Astrocyte of the spinal cord (primary cell): ENCODE results near the gene ZNF567.

Experiments used
- DNase-seq: peaks from one replicate; pipeline ENCODE4 v3.0.0; 2011; ENCODE audit warnings: low read depth, low spot score
- H3K4me3 ChIP-seq: 2 replicates; pipeline ENCODE4 v1.5.1; 2011; ENCODE audit warnings: low read depth, mild to moderate bottlenecking, low read length, moderate library complexity
- in situ Hi-C: cut with HindIII; loops from 2 replicates; pipeline ENCODE4 v1.10.0; 2017; ENCODE audit warnings: low sequenced_read_pairs
- TF ChIP-seq, protein P1 (sequence below): IDR thresholded peaks from 2 replicates; pipeline ENCODE4 v1.5.1; 2012; ENCODE audit warnings: low read depth, mild to moderate bottlenecking, low read length, inconsistent platforms

ZNF567 gene

DNA sequence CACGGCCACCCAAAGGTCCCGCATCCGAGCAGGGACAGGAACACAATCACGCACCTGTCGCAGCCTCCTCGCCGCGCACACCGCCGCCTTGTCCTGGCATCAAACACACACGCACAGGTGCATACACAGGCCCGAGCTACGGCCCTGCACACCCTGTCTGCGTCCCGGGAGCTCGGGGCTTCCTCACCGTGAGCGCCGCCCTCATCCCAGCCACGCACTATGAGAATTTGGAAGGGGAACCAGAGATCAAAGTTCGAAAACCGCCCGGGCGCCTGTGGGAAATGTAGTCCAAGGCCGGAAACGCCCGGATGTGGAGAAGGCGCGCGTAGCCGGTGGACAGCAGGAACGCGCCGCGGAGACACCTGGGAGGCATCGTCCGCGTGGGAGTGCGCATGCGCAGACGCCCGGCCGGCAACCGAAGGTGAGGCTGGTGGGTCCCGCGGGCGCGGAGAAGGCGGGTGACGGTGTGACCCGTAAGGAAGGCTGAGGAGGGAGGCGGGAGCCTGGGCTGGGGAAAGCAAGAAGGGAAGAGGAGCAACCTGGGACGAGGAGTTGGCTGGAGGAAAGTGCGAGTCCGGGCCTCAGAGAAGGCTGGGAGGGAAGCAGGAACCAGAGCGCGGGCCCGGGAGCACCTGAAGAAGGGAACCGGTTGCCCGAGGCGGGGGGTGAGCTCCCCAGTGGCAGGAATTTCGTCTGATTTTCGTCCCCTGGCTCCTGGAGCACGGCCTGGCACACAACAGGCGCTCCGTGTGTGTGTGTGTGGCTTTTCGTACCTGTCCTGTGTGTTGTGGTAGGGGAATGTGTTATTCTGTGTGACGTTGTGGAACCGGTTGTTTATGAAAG is at the start of gene ZNF567:
ZNF567 (plus strand) TSS at position 399 of the 843 bp plus-strand sequence. CDS start 7,256 bp downstream, outside the sequence.
- in situ Hi-C loops: no loop called here
- H3K4me3 ChIP-seq: peak within 1 kb of the TSS; percentile 98

DNA sequence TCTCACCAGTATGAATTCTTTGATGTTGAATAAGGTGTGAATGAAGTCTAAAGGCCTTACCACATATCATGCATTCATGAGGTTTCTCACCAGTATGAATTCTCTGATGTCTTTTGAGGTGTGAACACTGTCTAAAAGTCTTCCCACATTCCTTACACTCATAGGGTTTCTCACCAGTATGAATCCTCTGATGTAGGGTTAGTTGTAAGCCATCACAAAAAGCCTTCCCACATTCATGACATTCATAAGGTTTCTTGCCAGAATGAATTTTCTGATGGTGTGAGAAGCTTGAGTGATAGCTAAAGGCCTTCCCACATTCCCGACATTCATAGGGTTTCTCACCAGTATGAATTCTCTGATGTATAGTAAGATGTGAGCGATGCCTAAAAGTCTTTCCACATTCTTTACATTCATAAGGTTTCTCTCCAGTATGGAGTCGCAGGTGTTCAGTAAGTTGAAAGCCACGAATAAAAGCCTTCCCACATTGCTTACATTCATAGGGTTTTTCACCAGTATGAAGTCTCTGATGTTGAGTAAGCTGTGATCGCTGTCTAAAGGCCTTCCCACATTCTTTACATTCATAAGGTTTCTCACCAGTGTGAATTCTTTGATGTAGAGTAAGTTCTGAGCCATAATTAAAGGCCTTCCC is 48.4 kb upstream of the ZNF567 start:
- in situ Hi-C loops: no loop called here
- no peak overlapping the region for H3K4me3 ChIP-seq
- TF ChIP-seq, protein P1, sequence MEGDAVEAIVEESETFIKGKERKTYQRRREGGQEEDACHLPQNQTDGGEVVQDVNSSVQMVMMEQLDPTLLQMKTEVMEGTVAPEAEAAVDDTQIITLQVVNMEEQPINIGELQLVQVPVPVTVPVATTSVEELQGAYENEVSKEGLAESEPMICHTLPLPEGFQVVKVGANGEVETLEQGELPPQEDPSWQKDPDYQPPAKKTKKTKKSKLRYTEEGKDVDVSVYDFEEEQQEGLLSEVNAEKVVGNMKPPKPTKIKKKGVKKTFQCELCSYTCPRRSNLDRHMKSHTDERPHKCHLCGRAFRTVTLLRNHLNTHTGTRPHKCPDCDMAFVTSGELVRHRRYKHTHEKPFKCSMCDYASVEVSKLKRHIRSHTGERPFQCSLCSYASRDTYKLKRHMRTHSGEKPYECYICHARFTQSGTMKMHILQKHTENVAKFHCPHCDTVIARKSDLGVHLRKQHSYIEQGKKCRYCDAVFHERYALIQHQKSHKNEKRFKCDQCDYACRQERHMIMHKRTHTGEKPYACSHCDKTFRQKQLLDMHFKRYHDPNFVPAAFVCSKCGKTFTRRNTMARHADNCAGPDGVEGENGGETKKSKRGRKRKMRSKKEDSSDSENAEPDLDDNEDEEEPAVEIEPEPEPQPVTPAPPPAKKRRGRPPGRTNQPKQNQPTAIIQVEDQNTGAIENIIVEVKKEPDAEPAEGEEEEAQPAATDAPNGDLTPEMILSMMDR: no peak
- DNase-seq: peak; percentile 10

More for the DNA sequence above, at the start of gene ZNF567:
- TF ChIP-seq, protein P1: no peak
- peak; percentile 95 for DNase-seq

DNA sequence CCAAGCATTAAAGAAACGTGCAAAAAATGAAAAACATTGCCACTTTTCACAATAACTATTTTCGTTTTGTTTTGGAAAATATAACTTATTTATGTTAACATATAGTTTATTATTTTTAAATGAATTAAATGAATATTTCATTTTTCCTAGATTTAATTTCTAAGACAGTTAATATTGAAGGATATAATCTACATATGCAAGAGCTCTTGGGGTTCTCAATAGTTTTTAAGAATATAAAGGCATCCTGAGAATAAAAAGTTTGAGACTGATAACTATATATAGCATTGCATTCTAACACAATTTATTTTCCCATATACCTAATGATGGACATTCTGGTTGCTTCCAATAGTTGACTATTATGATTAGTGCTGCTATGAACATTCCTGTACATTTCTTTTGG is 40.7 kb upstream of the ZNF567 start:
- no peak for DNase-seq
- in situ Hi-C loops: no loop called here
- no peak overlapping the region for H3K4me3 ChIP-seq
- TF ChIP-seq, protein P1: no peak

DNA sequence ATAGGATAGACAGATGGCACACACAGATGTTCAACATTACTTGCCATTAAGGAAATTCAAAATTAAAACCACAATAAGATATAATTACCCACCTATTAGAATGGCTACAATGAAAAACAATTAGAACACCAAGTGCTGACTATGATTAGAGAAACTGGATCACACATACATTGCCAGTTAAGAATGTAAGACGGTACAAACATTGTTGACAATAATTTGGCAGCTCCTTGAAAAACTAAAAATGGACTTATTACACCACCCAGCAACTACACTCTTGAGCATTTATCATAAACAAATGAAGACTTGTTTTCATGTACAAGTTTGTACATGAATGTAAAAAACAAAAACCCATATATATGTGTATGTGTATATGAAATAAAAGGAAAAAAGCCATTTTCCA is 34.5 kb upstream of the ZNF567 start:
- no peak for DNase-seq
- no peak overlapping the region for H3K4me3 ChIP-seq
- TF ChIP-seq, protein P1: no peak
- in situ Hi-C loops: no loop called here

DNA sequence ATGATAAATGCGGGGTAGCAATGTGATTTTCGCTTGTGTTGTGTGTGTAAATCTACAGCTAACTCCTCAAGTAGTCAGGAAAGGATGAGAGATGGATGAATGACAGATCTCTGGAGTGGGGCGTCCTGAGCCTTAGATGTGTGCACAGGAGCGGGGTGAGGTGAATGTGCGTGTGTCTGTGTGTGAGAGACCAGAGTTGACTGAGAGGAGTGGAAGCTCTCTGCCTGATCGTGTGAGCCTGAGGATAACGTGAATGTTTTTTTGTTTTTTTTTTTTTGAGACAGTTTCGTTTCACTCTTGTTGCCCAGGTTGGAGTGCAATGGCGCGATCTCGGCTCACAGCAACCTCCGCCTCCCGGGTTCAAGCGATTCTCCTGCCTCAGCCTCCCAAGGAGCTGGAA is 21.6 kb upstream of the ZNF567 start:
- in situ Hi-C loops: no loop called here
- peak overlapping the region; percentile 96 for H3K4me3 ChIP-seq
- TF ChIP-seq, protein P1: no peak
- DNase-seq: no peak

DNA sequence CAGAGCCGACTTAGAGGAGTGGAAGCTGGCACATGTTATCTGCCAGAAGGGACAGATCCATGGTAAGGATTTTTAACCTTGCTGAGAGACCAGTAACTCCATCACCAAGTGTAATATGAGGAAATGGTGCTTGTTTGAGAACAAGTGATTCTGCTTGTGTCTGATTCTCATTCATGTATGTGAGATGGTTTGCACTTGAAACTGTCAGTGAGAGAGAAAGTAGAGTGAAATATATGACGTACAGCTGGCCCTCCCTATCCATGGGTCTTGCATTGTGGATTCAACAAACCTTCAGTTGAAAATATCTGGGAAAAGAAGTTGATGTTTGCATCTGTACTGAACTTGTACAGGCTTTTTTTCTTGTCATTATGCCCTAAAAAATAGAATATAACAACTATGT is 18.8 kb upstream of the ZNF567 start:
- H3K4me3 ChIP-seq: no peak overlapping the region
- in situ Hi-C loops: no loop called here
- TF ChIP-seq, protein P1: no peak

More for the DNA sequence above, 18.8 kb upstream of the ZNF567 start:
- DNase-seq: no peak
